EH (cell line): ENCODE measurements around the gene SULT1C2.
"Not testable (repeated sequence)": the region's sequence is repeated elsewhere in the genome, so short reads cannot be mapped to it uniquely, and the experiment has no call there.

Experiments used
- DNase-seq: peaks from one replicate; pipeline ENCODE4 v3.0.0-alpha.2; 2015; ENCODE audit warnings: low read depth

SULT1C2 gene

DNA sequence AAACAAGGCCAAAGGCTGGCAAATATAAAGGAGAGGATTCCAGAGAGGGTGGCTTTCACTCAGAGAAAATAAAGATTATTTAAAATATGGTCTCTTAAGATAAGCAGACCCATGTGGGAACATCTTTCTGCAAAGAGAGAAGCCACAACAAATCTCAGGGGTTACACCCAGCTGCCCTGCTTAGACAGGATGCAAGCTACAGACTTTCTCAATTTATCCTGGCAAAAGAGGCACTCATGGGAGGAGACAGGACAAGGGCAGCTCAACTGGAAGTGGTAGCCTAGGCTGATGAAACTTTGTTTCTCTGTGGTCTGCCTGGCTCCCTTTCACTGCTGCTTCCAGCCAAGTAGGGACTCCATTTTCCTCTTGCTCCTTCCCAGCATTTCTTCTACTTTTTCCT, 63.2 kb downstream of the SULT1C2 start:
- DNase-seq = peak; percentile 32

DNA sequence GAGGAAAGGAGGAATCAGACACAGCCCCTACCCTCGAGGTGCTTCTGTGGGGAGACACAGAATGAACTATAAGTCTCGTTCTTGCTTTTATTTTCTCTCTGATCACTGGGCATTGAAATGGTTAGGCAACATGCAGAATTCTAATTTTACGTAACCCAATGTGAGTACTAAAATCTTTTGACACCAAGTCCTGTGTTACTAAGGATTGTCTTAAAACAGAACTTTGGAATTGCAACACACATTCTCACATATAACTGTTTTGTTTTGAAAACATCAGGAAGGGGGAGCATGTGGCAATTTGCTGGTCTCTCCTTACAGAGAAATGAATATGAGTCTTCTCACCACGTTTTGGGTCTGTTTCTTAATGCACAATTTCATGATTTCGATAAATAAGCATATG, 65.4 kb downstream of the SULT1C2 start:
- no peak for DNase-seq

- no peak for DNase-seq
Measured at GRCh38 chr2:108355906-108356734, 67.4 kb downstream of the SULT1C2 start.

- not testable (repeated sequence) for DNase-seq
Measured at GRCh38 chr2:108359336-108359735, 70.6 kb downstream of the SULT1C2 start.
